ENCODE data around the gene LMO4.

LMO4 gene

GRCh38 chr1:87330885-87331364, 2.2 kb downstream of the LMO4 start:
- DNase-seq (ENCODE audit: low read depth, low spot score) = no peak
- no peaks in the 10 kb centered on the region for H3K9me3 ChIP-seq (ENCODE audit: low read depth, low read length)
- no peak overlapping the region for H3K27ac ChIP-seq
- TF ChIP-seq FOXP2 (optimal IDR thresholded peaks at IDR 0.05; ENCODE audit: control extremely low read depth, extremely low read length, insufficient read depth) = no peak
- TF ChIP-seq EZH2 (IDR thresholded peaks at IDR 0.05) = no peak
- peak overlapping the region; percentile 93 for H3K9ac ChIP-seq (ENCODE audit: insufficient read length)
- peaks cover 17% of the 10 kb centered on the region for H3K36me3 ChIP-seq (ENCODE audit: insufficient read depth, low read length)
- peak overlapping the region; percentile 95 for H3K4me3 ChIP-seq

- Histone ChIP-seq H3K27ac (no peak overlapping the region), H3K9ac (ENCODE audit: insufficient read length) (peak overlapping the region; percentile 35), H3K36me3 (ENCODE audit: insufficient read depth, low read length) (peaks cover 17% of the 10 kb centered on the region), H3K9me3 (ENCODE audit: low read depth, low read length) (no peaks in the 10 kb centered on the region), H3K4me3 (peak overlapping the region; percentile 95)
- TF ChIP-seq POLR2AphosphoS5 (IDR thresholded peaks at IDR 0.05; ENCODE audit: borderline replicate concordance, low read depth, low read length) (no peak; the same call in 1 of the 2 replicates), FOXP2 (optimal IDR thresholded peaks at IDR 0.05; ENCODE audit: control extremely low read depth, extremely low read length, insufficient read depth) (no peak), EZH2 (IDR thresholded peaks at IDR 0.05) (no peak)
- no peak for DNase-seq (ENCODE audit: low read depth, low spot score)
These were observed 2.9 kb downstream of the LMO4 start for GRCh38 chr1:87331365-87332241.

- H3K9me3 ChIP-seq (ENCODE audit: low read depth, low read length) = no peaks in the 10 kb centered on the region
- H3K9ac ChIP-seq (ENCODE audit: insufficient read length) = no peak overlapping the region
- peaks cover 23% of the 10 kb centered on the region for H3K36me3 ChIP-seq (ENCODE audit: insufficient read depth, low read length)
- H3K27ac ChIP-seq = no peak overlapping the region
- DNase-seq (ENCODE audit: low read depth, low spot score) = no peak
- TF ChIP-seq FOXP2 (optimal IDR thresholded peaks at IDR 0.05; ENCODE audit: control extremely low read depth, extremely low read length, insufficient read depth) (no peak), POLR2AphosphoS5 (IDR thresholded peaks at IDR 0.05; ENCODE audit: borderline replicate concordance, low read depth, low read length) (no peak), EZH2 (IDR thresholded peaks at IDR 0.05) (no peak)
- H3K4me3 ChIP-seq = no peak overlapping the region
These were observed 5.1 kb downstream of the LMO4 start for GRCh38 chr1:87333692-87334347.

GRCh38 chr1:87334351-87335174, 5.9 kb downstream of the LMO4 start:
- TF ChIP-seq EZH2 (IDR thresholded peaks at IDR 0.05) (no peak), FOXP2 (optimal IDR thresholded peaks at IDR 0.05; ENCODE audit: control extremely low read depth, extremely low read length, insufficient read depth) (no peak), POLR2AphosphoS5 (IDR thresholded peaks at IDR 0.05; ENCODE audit: borderline replicate concordance, low read depth, low read length) (no peak)
- H3K27ac ChIP-seq = no peak overlapping the region
- peaks cover 31% of the 10 kb centered on the region for H3K36me3 ChIP-seq (ENCODE audit: insufficient read depth, low read length)
- peak overlapping the region; percentile 80 for H3K9ac ChIP-seq (ENCODE audit: insufficient read length)
- no peak for DNase-seq (ENCODE audit: low read depth, low spot score)
- no peaks in the 10 kb centered on the region for H3K9me3 ChIP-seq (ENCODE audit: low read depth, low read length)
- H3K4me3 ChIP-seq = peak overlapping the region; percentile 84

- TF ChIP-seq EZH2 (IDR thresholded peaks at IDR 0.05) (no peak), FOXP2 (optimal IDR thresholded peaks at IDR 0.05; ENCODE audit: control extremely low read depth, extremely low read length, insufficient read depth) (no peak), POLR2AphosphoS5 (IDR thresholded peaks at IDR 0.05; ENCODE audit: borderline replicate concordance, low read depth, low read length) (no peak)
- Histone ChIP-seq H3K9ac (ENCODE audit: insufficient read length) (peak overlapping the region; percentile 80), H3K36me3 (ENCODE audit: insufficient read depth, low read length) (peaks cover 38% of the 10 kb centered on the region), H3K4me3 (peak overlapping the region; percentile 84), H3K27ac (no peak overlapping the region), H3K9me3 (ENCODE audit: low read depth, low read length) (no peaks in the 10 kb centered on the region)
- DNase-seq (ENCODE audit: low read depth, low spot score) = no peak
These were observed 6.7 kb downstream of the LMO4 start for GRCh38 chr1:87335175-87335884.

GRCh38 chr1:87336623-87337067, 8.0 kb downstream of the LMO4 start:
- H3K9ac ChIP-seq (ENCODE audit: insufficient read length) = no peak overlapping the region
- no peaks in the 10 kb centered on the region for H3K9me3 ChIP-seq (ENCODE audit: low read depth, low read length)
- no peak overlapping the region for H3K27ac ChIP-seq
- DNase-seq (ENCODE audit: low read depth, low spot score) = no peak
- TF ChIP-seq EZH2 (IDR thresholded peaks at IDR 0.05) (no peak), POLR2AphosphoS5 (IDR thresholded peaks at IDR 0.05; ENCODE audit: borderline replicate concordance, low read depth, low read length) (no peak), FOXP2 (optimal IDR thresholded peaks at IDR 0.05; ENCODE audit: control extremely low read depth, extremely low read length, insufficient read depth) (no peak)
- H3K4me3 ChIP-seq = no peak overlapping the region
- peaks cover 52% of the 10 kb centered on the region for H3K36me3 ChIP-seq (ENCODE audit: insufficient read depth, low read length)

GRCh38 chr1:87337606-87338005, 8.9 kb downstream of the LMO4 start:
- Histone ChIP-seq H3K4me3 (no peak overlapping the region), H3K36me3 (ENCODE audit: insufficient read depth, low read length) (peaks cover 54% of the 10 kb centered on the region), H3K9me3 (ENCODE audit: low read depth, low read length) (no peaks in the 10 kb centered on the region), H3K27ac (no peak overlapping the region), H3K9ac (ENCODE audit: insufficient read length) (no peak overlapping the region)
- no peak for TF ChIP-seq FOXP2 (optimal IDR thresholded peaks at IDR 0.05; ENCODE audit: control extremely low read depth, extremely low read length, insufficient read depth)
- TF ChIP-seq POLR2AphosphoS5 (IDR thresholded peaks at IDR 0.05; ENCODE audit: borderline replicate concordance, low read depth, low read length) = no peak
- TF ChIP-seq EZH2 (IDR thresholded peaks at IDR 0.05) = no peak
- no peak for DNase-seq (ENCODE audit: low read depth, low spot score)

All from SK-N-MC (cell line).